Medulla oblongata (tissue), 1 donor: ENCODE results near the gene BEST4.
"Not testable (repeated sequence)": the region's sequence is repeated elsewhere in the genome, so short reads cannot be mapped to it uniquely, and the experiment has no call there.

Source experiments
- DNase-seq: peaks from one replicate; pipeline ENCODE4 v3.0.0-alpha.2; 2015; ENCODE audit errors: extremely low spot score

The BEST4 gene

DNA sequence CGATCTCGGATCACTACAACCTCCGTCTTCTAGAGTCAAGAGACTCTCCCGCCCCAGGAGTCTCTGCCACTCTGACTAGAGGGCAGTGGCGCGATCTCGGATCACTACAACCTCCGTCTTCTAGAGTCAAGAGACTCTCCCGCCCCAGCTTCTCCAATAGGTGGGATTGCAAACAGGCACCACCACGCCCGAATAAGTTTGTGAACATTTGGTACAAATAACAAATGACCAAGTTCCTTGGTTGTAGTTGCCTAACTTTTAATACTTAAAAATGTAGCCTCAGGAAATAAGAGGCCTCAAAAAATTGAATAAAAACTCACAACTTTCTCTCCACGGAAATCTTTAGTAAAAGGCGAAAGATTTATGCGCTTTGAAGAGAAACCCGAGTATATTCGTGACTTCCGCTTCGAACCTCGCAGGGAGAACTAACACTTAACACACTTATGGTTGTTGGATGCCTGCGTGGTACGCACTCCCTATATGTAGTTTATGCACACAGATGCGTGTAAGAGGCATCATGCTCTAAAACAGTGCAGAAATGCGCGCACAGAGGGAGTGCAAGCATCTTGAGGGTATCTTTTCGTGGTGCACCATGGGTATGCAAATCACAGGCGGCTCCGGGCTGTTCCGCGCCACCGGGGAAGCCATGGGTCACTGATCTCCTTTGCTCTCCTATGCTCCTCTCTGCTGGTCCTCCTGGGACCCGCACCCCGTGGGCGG, 31.8 kb upstream of the BEST4 start:
- peak; percentile 87 for DNase-seq

DNA sequence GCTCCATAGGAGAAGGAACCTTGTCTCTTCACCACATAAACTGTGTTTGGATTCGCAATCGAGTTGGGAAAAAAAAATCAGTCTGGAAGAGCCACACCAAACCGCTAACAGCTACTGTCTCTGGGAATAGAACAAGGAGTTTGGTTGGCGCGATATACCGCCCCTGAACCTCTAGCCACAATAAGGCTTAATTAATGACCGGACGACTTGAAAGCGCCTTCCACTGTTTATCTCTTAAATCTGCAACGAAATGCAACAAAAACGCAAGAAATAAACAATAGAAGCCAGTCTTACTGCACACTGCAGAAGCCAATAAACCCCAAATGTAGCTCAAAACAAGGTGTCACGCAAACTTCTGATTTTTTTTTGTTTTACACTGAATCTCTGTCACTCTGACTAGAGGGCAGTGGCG, 31.2 kb upstream of the BEST4 start:
- no peak for DNase-seq

DNA sequence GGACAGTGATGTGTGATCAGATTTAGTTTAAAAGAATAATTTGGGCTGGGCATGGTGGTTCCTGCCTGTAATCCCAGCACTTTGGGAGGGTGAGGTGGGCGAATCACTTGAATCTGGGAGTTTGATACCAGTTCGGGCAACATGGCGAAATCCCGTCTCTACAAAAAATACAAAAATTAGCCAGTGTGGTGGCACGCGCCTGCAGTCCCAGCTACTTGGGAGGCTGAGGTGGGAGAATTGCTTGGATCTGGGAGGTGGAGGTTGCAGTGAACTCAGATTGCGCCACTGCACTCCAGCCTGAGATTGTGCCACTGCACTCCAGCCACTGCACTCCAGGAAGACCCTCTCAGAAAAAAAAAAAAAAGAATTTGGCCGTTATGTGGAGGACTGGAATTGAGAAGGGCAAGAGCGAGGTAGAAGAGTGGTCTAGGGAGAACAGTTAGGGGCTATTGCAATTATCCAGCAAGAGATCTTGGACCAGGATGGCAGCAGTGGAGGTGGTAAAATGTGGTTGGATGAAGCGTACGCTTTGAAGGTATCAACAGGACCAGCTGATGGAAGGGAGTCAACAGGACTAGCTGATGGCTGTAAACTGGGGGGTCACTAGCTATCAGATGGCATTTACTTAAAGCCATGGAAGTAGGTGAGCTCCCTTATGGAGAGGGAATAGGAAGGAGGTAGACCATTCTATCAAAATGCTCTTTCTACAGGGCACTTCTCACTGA, 30.0 kb upstream of the BEST4 start:
- DNase-seq = no peak

DNA sequence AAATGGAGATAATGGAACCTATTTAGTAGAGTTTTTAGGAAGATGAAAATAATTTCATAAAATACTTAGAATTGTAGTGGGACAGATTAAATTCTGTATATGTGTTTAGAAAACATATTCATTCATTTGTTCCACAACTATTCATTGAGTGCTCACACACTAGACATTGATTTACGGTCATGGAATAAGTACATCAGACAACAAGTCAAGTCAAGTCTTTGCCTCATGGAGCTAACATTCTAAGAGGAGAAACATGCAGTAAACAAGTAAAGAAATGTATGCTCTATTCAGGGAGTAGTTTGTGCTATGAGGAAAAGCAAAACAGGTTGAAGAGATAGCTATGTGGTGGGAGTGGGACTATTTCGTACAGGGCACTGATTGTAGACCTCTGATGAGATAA, 29.3 kb upstream of the BEST4 start:
- no peak for DNase-seq

DNA sequence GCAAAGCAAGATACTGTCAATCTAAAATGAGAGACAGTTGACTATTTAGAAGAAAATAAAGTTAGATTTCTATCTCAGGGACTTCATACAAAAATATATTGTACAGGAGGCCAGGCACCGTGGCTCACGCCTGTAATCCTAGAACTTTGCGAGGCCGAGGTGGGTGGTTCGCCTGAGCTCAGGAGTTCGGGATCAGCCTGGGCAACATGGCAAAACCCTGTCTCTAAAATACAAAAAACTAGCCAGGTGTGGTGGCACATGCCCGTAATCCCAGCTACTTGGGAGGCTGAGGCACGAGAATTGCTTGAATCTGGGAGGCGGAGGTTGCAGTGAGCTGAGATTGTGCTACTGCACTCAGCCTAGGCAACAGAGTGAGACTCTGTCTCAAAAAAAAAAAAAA, 28.0 kb upstream of the BEST4 start:
- not testable (repeated sequence) for DNase-seq

DNA sequence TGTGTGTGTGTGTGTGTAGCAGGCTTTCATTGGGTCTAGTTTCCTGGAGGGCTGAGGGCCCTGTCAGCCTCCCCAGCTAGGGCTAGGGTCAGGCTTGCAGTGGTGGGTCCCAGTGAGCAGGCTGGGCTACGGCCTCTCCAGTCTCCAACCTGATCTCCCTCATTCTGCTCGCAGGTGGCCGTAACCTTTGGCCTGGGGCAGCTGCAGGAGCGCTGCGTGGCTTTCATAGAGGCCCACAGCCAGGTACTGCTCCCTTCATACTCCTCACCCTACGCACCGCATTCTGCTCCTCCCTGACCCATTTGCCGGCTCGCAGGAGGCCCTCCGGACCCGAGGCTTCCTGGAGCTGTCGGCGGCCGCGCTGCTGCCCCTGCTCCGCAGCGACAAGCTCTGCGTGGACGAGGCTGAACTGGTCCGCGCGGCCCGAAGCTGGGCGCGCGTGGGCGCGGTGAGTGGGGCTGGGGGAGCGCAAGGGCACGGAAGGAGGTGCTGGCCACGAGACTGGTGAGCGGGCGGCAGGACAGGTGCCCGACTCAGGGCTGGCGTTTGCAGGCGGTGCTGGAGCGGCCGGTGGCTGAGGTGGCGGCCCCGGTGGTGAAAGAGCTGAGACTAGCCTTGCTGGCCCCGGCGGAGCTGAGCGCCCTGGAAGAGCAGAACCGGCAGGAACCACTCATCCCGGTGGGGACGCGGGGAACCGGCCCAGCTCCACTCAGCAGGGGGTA, 25.0 kb upstream of the BEST4 start:
- DNase-seq = peak; percentile 19

DNA sequence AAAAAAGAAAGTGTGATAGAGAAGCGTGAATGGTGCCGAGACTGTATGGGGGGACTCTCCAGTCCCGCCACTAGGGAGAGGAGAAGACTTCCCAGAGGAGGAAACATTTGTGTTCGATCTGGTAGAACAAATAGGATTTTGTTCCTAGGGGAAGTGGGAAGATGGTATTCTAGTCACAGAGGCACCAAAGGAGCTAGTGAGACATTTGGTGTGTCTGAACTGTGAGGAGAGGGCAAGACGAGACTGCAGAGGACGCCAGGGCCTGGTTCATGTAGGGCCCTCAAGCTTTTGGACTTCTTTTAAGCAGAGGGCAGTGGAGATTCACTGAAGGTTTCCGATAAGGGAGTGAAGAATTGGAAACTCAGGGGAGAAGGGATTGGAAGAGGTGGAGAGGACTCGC, 23.3 kb upstream of the BEST4 start:
- DNase-seq = no peak

DNA sequence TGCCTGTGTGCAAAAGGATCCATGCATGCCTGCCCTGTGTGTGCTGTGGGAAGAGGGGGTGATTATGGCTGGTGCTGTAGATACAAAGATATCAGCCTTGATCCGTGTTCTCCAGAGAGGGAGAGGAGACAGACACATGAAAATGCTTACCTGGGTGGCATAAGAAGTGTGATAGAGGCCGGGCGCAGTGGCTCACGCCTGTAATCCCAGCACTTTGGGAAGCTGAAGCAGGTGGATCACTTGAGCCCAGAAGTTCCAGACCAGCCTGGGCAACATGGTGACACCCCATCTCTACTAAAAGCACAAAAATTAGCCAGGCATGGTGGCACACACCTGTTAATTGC, 22.8 kb upstream of the BEST4 start:
- DNase-seq = not testable (repeated sequence)

DNA sequence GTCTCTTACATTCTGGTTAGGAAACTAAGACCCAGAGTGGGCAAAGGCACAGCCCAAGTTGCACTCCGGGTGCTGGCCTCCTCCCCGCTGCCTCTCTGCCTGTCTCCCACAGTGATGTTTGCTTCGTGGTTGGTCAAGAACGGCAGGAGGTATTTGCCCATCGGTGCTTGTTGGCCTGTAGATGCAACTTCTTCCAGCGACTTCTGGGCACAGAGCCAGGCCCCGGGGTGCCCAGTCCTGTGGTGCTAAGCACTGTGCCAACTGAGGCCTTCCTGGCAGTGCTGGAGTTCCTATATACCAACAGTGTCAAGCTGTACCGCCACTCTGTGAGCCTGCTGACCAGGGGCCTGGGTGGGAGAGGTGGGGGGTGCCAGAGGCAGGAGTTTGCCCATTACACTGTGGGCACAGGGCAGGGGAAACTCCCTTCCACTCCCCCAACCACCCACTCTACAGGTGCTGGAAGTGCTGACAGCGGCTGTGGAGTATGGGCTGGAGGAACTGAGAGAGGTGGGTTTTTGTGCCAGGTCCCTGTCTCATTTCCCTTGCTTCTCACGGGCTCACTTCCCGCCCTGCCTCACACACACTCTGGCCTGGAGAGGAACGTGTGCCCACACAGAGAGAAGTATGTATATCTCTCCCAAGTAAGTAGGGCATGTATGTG, 22.3 kb upstream of the BEST4 start:
- peak; percentile 69 for DNase-seq

DNA sequence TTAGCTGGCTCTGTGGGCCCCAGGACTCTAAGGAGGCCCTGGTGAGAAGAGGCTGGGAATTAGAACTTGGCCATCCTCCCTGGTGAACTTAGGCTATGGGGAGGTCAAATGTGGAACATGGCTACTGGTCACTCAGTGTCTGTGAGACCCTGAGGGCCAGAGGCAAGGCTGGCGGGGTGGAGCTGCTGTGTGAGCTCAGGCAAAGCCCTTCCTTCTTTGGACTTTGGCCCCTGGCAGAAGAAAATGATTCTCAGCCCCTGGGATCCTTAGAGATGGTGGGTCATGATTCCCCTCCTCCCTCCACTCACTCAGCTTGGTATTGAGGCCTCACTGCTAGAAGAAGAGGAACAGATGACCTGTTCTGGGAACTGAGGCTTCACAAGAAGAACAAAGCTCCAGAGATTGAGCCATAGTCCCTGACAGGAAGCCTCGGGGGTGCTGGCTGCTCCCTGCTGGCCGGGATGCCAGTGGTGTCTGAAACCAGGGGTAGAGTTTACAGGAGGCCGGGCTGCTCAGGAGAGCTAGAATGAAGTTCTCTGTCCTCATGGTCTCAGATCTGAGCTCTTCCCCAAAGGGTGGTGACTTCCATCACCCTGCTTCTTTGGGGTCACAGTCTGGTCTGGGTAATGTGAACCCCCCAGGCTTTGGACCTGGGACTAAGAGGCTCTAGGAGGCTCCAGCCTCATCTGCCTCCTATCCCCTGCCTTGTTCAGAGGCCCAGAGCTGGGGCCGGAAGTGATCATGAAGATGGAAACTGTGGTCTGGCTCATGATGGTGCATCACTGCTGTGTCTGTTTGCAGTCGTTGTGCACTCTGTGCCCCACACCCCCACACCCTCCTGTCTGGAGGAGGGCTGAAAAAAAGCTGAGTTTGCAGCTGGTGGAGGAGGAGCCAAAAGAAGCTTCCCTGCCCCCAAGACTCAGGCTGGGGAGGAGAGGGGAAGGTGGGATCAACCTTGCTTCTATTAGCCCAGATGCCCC, 21.3 kb upstream of the BEST4 start:
- DNase-seq = peak; percentile 65

DNA sequence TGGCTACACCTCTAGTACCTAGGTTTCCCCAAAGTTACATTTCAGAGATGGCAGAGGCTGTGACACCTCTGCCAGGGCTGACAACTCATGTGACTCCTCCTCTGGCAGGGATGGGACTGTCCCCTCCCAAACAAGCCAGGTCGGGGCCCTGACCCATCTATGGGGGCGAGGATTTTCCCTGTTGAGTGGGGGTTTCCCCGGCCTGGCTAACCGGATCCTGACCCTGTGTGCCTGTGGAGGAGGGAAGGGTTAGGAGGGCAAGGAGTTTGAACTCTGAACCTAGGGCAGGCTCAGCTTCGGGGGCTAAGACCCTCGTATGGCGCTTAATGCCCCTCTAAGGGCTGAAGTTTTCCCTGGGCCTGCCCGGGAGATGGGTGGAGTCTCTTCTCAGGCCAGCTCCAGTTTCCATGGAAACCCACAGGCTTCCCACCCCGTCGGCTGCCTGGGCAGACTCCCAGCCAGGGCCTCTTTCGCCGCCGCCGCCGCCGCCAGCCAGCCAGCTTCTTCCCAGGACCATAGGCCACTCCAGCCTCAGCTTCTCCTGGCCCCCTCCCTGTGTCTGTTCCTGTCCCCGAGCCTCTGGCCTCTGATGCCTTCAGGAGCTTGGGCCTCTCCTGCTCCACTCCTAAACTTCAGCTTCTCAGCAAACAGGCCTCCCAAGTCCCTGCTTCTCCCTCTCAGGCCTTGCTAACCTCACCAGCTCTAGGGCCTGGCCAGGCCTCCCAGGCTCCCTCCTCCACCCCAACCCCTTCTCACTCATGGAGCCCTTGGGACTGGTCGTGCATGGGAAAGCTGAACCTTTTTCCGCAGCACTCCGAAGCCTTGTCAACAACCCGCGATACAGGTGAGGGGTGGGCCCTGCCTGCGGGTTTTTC, 20.3 kb upstream of the BEST4 start, which contains the start of gene BTBD19:
Gene BTBD19, plus strand, starts transcription at position 461 of the 875 bp plus-strand sequence. Its CDS starts 298 bp downstream, at position 759.
- DNase-seq = peak; percentile 87

DNA sequence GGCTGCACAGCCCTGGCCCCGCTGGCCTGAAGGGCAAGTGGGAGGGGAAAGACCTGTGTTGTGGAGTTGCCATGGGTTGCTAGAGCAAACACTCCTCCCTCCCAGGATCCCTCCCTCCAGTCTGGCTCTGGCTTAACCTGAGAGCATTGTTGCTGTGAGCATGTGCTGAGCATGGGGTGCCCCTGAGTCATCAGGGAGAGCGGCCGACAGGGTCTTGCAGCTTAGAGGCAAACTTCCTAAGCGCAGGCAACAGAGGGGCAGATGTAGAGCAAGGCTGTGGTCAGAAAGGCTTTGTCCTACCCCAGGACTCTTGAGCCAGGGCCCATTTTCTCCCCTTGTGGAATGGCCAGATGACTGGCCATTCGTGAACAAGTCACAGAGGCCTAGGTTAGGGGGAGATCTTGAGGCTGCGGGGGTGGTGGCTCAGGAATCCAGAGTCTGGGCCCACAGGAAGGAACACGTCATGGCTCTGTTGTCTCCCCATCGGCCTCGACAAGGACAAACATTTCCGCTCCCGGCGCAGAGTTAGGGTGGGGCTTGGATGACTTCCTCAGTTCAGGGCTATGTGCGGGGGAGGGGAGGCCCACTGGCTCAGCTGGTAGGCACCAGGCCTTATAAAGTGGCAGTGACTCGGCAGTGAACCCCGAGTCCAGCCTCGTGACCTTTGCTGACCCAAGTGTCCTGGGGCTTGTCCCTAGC, 19.5 kb upstream of the BEST4 start:
- peak; percentile 93 for DNase-seq

DNA sequence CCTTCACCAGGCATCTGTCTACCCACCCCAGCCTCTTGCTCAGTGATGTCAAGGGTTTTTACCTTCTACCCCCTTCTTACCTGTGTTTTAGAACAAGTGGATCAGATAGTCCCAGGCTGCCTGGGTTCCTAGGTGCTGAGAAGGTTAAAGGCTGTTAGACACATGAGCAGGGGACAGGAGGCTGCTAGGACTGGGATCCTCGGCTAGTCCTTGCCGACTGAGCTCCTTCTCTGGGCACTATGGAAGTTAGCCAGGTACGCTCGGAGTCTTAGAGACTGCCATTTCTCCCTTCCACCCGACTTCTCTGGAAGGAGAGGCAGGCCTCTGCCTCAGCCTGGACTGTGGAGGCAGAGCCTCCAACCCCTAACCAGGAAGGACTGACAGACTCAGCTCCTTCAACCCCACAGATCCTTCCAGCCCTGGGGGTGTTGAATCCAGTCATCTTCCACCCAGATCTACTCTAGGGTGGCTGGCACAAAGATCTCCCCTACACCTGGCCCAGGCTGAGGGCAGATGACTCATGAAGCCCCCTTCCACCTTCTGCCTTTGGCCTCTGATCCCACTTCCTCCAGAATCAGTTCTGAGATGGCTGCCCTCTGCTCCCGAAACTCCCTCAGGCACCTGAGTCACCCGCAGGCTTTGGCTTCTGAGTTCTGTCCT, 18.9 kb upstream of the BEST4 start, which contains the start of gene DYNLT4:
Gene DYNLT4, minus strand, starts transcription at position 648 of the 660 bp plus-strand sequence. CDS start 683 bp downstream, outside the sequence.
- no peak for DNase-seq

DNA sequence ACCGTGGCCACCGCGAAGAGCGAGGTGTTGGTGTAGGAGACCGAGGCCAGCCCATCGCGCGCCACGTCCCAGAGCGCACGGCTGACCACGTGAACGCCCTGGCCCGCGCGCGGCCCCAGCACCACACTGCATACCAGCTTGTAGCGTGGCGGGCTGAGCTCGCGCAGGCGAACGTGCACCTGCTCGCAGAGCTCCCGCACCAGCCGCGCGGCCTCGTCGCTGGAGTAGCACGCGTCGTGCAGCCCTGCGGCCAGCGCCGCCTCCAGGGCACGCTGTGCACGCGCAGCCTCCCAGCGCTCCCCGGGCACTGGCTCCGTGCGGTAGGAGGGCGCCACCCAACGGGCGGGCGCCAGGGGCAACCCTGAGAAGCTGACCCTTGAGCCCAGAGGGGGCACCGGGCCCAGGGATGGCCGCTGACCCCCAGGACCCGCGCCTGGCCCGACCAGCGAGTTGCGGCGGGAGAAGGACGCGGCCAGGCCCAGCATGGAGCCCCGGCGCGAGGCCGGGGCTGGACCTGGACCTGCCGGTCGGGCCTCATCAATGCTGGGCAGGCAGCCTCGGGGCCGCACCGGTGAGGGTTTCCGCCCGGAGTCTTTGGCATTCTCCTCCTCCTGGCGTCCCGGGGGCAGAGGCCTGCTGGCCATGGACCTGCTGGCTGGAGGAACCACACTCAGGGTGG, 18.2 kb upstream of the BEST4 start:
- no peak for DNase-seq

DNA sequence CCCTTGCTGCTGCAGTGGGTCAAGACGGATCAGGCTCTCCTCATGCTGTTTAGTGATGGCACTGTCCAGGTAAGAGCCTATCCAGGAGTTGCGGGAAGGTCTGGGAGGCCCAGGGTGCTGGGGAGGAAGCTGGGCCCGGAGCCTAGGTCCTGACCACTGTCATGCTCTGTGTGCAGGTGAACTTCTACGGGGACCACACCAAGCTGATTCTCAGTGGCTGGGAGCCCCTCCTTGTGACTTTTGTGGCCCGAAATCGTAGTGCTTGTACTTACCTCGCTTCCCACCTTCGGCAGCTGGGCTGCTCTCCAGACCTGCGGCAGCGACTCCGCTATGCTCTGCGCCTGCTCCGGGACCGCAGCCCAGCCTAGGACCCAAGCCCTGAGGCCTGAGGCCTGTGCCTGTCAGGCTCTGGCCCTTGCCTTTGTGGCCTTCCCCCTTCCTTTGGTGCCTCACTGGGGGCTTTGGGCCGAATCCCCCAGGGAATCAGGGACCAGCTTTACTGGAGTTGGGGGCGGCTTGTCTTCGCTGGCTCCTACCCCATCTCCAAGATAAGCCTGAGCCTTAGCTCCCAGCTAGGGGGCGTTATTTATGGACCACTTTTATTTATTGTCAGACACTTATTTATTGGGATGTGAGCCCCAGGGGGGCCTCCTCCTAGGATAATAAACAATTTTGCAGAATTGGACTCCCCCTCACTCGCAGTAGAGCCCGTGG, 17.5 kb upstream of the BEST4 start:
- DNase-seq = no peak

DNA sequence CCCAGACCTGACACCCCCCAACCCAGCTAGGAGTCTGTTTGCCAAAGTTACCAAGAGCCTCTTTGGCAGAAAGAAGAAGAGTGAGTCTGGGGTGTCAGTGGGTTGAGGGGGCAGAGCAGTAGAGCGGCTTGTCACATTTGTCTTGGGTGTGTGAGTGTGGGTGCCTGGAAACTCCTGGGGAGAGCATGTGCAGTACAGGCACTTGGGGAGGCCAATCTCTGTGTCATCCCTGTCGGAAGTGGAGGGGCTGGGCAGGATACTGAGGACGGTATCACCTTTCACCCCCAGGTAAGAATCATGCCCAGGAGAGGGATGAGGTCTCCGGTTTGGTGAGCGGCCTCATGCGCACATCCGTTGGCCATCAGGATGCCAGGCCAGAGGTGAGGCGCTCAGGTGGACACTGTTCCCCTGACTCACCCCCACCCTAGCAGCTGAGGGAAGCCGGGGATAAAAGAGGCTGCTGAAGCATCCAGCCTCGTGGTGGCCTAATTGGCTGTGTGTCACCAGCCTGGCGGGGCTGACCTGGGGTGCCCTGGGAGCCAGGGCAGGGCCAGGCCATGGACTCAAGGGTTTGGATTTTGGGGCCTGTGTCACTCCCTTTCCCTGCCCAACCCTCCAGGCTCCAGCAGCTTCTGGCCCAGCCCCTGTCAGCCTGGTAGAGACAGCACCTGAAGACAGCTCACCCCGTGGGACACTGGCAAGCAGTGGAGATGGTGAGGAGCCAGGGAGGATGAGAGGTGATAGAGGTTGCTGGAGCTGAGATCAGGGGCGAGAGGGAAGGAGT, 15.5 kb upstream of the BEST4 start:
- DNase-seq = no peak

DNA sequence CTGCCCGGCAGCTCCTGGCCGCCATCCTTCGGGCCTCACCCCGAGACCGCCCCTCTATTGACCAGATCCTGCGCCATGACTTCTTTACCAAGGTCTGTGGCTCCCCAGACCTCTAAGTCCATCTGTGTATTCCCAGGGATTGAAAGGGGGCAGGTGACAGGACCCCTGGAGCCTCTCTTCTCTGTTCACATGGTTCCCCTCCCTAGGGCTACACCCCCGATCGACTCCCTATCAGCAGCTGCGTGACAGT, 15.0 kb upstream of the BEST4 start:
- DNase-seq = no peak
